Activated CD8-positive, alpha-beta T cell treated with anti-CD3 and anti-CD28 coated beads for 36 hours (primary cell): ENCODE data around the gene REG3A. TPM values are rescaled to one million over a fixed set of nuclear protein-coding genes. Genes with fewer than 3 reads are reported as not detected.

Source experiments
- ATAC-seq: fragments of 200-7000 bp; cut with Tn5 transposase; one replicate; pipeline ENCODE4 v1.10.0; 2021; ENCODE audit warnings: mild to moderate bottlenecking, moderate library complexity
- CTCF ChIA-PET: fragments of 350-600 bp; sonication (Branson Sonifier 250); formaldehyde crosslinking; loops from one replicate; lab custom pipeline; 2021; ENCODE audit warnings: antibody characterized with exemption; lab: Charles Lee
- POLR2A ChIA-PET: fragments of 350-600 bp; sonication (Branson Sonifier 250); formaldehyde crosslinking; loops from one replicate; lab custom pipeline; 2021; ENCODE audit warnings: antibody characterized with exemption; lab: Charles Lee
- DNase-seq: peaks from one replicate; pipeline ENCODE4 v3.0.0-alpha.2; 2020
- H3K27ac Mint-ChIP-seq: one replicate; pipeline ENCODE4 v1.8.0; 2021; ENCODE audit warnings: mild to moderate bottlenecking, mixed read lengths
- H3K27me3 Mint-ChIP-seq: one replicate; pipeline ENCODE4 v1.8.0; 2021; ENCODE audit warnings: mixed read lengths
- H3K36me3 Mint-ChIP-seq: one replicate; pipeline ENCODE4 v1.8.0; 2021; ENCODE audit warnings: low read depth, mixed read lengths
- H3K4me1 Mint-ChIP-seq: one replicate; pipeline ENCODE4 v1.8.0; 2021; ENCODE audit warnings: low read depth, mixed read lengths
- H3K4me3 Mint-ChIP-seq: one replicate; pipeline ENCODE4 v1.8.0; 2021; ENCODE audit warnings: mild to moderate bottlenecking, moderate library complexity, mixed read lengths
- H3K9me3 Mint-ChIP-seq: one replicate; pipeline ENCODE4 v1.8.0; 2021; ENCODE audit warnings: mixed read lengths
- CTCF ChIP-seq: fragments of 200-600 bp; IDR thresholded peaks from one replicate; pipeline ENCODE4 v1.8.0; 2022; ENCODE audit warnings: antibody characterized with exemption, mild to moderate bottlenecking
- intact Hi-C: fragments of 100-400 bp; cut with micrococcal nuclease; formaldehyde crosslinking; loops from one replicate; pipeline ENCODE4 v1.10.0; 2022
- total RNA-seq, 2 experiments: library from RNA; stranded (reverse); gene quantifications; one replicate each; pipeline ENCODE4 v1.2.3, GENCODE V29; 2021

REG3A gene
- total RNA-seq, 2 experiments from 2014 or later, result not detected

GRCh38 chr2:79138385-79138784 is 21.2 kb downstream of the REG3A start:
- no peak for ATAC-seq
- intact Hi-C loops, result no loop called here

GRCh38 chr2:79131687-79132086 is 27.9 kb downstream of the REG3A start:
- Mint-ChIP-seq H3K4me1 (no peaks in the 10 kb centered on the region), H3K27me3 (no peaks in the 10 kb centered on the region), H3K36me3 (no peaks in the 10 kb centered on the region), H3K27ac (no peak overlapping the region), H3K9me3 (no peaks in the 10 kb centered on the region), H3K4me3 (no peak overlapping the region)
- POLR2A ChIA-PET, result no interaction called here
- intact Hi-C loops, result no loop called here
- CTCF ChIA-PET, result no interaction called here
- no peak for TF ChIP-seq CTCF
- DNase-seq (no peak), ATAC-seq (no peak)

More at GRCh38 chr2:79138385-79138784, 21.2 kb downstream of the REG3A start:
- H3K27ac Mint-ChIP-seq, result no peak overlapping the region
- H3K4me1 Mint-ChIP-seq, result no peaks in the 10 kb centered on the region
- H3K36me3 Mint-ChIP-seq, result no peaks in the 10 kb centered on the region
- peaks cover 2% of the 10 kb centered on the region for H3K9me3 Mint-ChIP-seq
- no peak for TF ChIP-seq CTCF
- no peak for DNase-seq
- ChIA-PET CTCF (no interaction called here), POLR2A (no interaction called here)
- no peaks in the 10 kb centered on the region for H3K27me3 Mint-ChIP-seq
- no peak overlapping the region for H3K4me3 Mint-ChIP-seq

- Mint-ChIP-seq H3K4me1 (no peaks in the 10 kb centered on the region), H3K27ac (no peak overlapping the region), H3K9me3 (no peaks in the 10 kb centered on the region), H3K4me3 (no peak overlapping the region), H3K27me3 (no peaks in the 10 kb centered on the region), H3K36me3 (no peaks in the 10 kb centered on the region)
- no peak for TF ChIP-seq CTCF
- ChIA-PET CTCF (no interaction called here), POLR2A (no interaction called here)
- intact Hi-C loops, result no loop called here
- ATAC-seq (no peak), DNase-seq (no peak)
These were observed 29.7 kb downstream of the REG3A start for GRCh38 chr2:79129804-79130203.

GRCh38 chr2:79129260-79129659 is 30.3 kb downstream of the REG3A start:
- no peaks in the 10 kb centered on the region for H3K4me1 Mint-ChIP-seq
- no peak for TF ChIP-seq CTCF
- CTCF ChIA-PET, result no interaction called here
- no peaks in the 10 kb centered on the region for H3K36me3 Mint-ChIP-seq
- no peaks in the 10 kb centered on the region for H3K27me3 Mint-ChIP-seq
- H3K27ac Mint-ChIP-seq, result no peak overlapping the region
- ATAC-seq, result no peak
- no peak overlapping the region for H3K4me3 Mint-ChIP-seq
- POLR2A ChIA-PET, result no interaction called here
- intact Hi-C loops, result no loop called here
- DNase-seq, result no peak
- no peaks in the 10 kb centered on the region for H3K9me3 Mint-ChIP-seq

GRCh38 chr2:79128406-79128805 is 31.1 kb downstream of the REG3A start:
- intact Hi-C loops, result no loop called here
- no peak for TF ChIP-seq CTCF
- CTCF ChIA-PET, result no interaction called here
- Mint-ChIP-seq H3K9me3 (no peaks in the 10 kb centered on the region), H3K27ac (no peak overlapping the region), H3K27me3 (no peaks in the 10 kb centered on the region), H3K36me3 (no peaks in the 10 kb centered on the region), H3K4me3 (no peak overlapping the region), H3K4me1 (no peaks in the 10 kb centered on the region)
- ATAC-seq (no peak), DNase-seq (no peak)
- POLR2A ChIA-PET, result no interaction called here
